ENCODE measurements around the gene TC2N. TPM values are rescaled to one million over a fixed set of nuclear protein-coding genes. Genes with fewer than 3 reads are reported as not detected.

Gene TC2N
- total RNA-seq, 1 donor from 2014 or later, result 2.5 TPM

- peaks cover 2% of the 10 kb centered on the region for H3K27me3 Mint-ChIP-seq (ENCODE audit: unreplicated experiment)
These were observed 11.9 kb upstream of the TC2N start for GRCh38 chr14:91879196-91879595.

GRCh38 chr14:91878274-91878673 lies 10.9 kb upstream of the TC2N start:
- no peaks in the 10 kb centered on the region for H3K4me1 Mint-ChIP-seq (ENCODE audit: low read depth, unreplicated experiment)

More at GRCh38 chr14:91879196-91879595, 11.9 kb upstream of the TC2N start:
- TF ChIP-seq CTCF (IDR thresholded peaks at IDR 0.05; ENCODE audit: partially characterized antibody, unreplicated experiment), result no peak
- H3K4me3 Mint-ChIP-seq (ENCODE audit: unreplicated experiment), result no peak overlapping the region
- H3K9me3 Mint-ChIP-seq (ENCODE audit: unreplicated experiment), result no peaks in the 10 kb centered on the region
- DNase-seq, result no peak
- H3K4me1 Mint-ChIP-seq (ENCODE audit: low read depth, unreplicated experiment), result no peaks in the 10 kb centered on the region
- H3K27ac Mint-ChIP-seq (ENCODE audit: unreplicated experiment), result peak overlapping the region; percentile 43
- H3K36me3 Mint-ChIP-seq (ENCODE audit: unreplicated experiment), result no peaks in the 10 kb centered on the region

GRCh38 chr14:91877376-91877915 lies 10.1 kb upstream of the TC2N start:
- Mint-ChIP-seq H3K4me1 (ENCODE audit: low read depth, unreplicated experiment) (no peaks in the 10 kb centered on the region), H3K4me3 (ENCODE audit: unreplicated experiment) (no peak overlapping the region), H3K36me3 (ENCODE audit: unreplicated experiment) (no peaks in the 10 kb centered on the region), H3K27me3 (ENCODE audit: unreplicated experiment) (peaks cover 2% of the 10 kb centered on the region), H3K9me3 (ENCODE audit: unreplicated experiment) (peaks cover 1% of the 10 kb centered on the region), H3K27ac (ENCODE audit: unreplicated experiment) (no peak overlapping the region)
- no peak for TF ChIP-seq CTCF (IDR thresholded peaks at IDR 0.05; ENCODE audit: partially characterized antibody, unreplicated experiment)
- DNase-seq, result no peak

More at GRCh38 chr14:91878274-91878673, 10.9 kb upstream of the TC2N start:
- no peak for DNase-seq
- peaks cover 2% of the 10 kb centered on the region for H3K27me3 Mint-ChIP-seq (ENCODE audit: unreplicated experiment)
- H3K27ac Mint-ChIP-seq (ENCODE audit: unreplicated experiment), result no peak overlapping the region
- no peak overlapping the region for H3K4me3 Mint-ChIP-seq (ENCODE audit: unreplicated experiment)
- no peak for TF ChIP-seq CTCF (IDR thresholded peaks at IDR 0.05; ENCODE audit: partially characterized antibody, unreplicated experiment)
- peaks cover 1% of the 10 kb centered on the region for H3K9me3 Mint-ChIP-seq (ENCODE audit: unreplicated experiment)
- no peaks in the 10 kb centered on the region for H3K36me3 Mint-ChIP-seq (ENCODE audit: unreplicated experiment)

GRCh38 chr14:91876492-91876891 lies 9.2 kb upstream of the TC2N start:
- H3K36me3 Mint-ChIP-seq (ENCODE audit: unreplicated experiment), result no peaks in the 10 kb centered on the region
- no peak for TF ChIP-seq CTCF (IDR thresholded peaks at IDR 0.05; ENCODE audit: partially characterized antibody, unreplicated experiment)
- no peak overlapping the region for H3K4me3 Mint-ChIP-seq (ENCODE audit: unreplicated experiment)
- H3K27me3 Mint-ChIP-seq (ENCODE audit: unreplicated experiment), result peaks cover 2% of the 10 kb centered on the region
- no peak for DNase-seq
- H3K27ac Mint-ChIP-seq (ENCODE audit: unreplicated experiment), result no peak overlapping the region
- peaks cover 1% of the 10 kb centered on the region for H3K9me3 Mint-ChIP-seq (ENCODE audit: unreplicated experiment)
- no peaks in the 10 kb centered on the region for H3K4me1 Mint-ChIP-seq (ENCODE audit: low read depth, unreplicated experiment)

- Mint-ChIP-seq H3K36me3 (ENCODE audit: unreplicated experiment) (no peaks in the 10 kb centered on the region), H3K27ac (ENCODE audit: unreplicated experiment) (no peak overlapping the region), H3K27me3 (ENCODE audit: unreplicated experiment) (no peaks in the 10 kb centered on the region)
These were observed 8.4 kb upstream of the TC2N start for GRCh38 chr14:91875525-91876286.

More at GRCh38 chr14:91875525-91876286, 8.4 kb upstream of the TC2N start:
- DNase-seq, result no peak
- peaks cover 1% of the 10 kb centered on the region for H3K9me3 Mint-ChIP-seq (ENCODE audit: unreplicated experiment)
- no peaks in the 10 kb centered on the region for H3K4me1 Mint-ChIP-seq (ENCODE audit: low read depth, unreplicated experiment)
- H3K4me3 Mint-ChIP-seq (ENCODE audit: unreplicated experiment), result no peak overlapping the region
- no peak for TF ChIP-seq CTCF (IDR thresholded peaks at IDR 0.05; ENCODE audit: partially characterized antibody, unreplicated experiment)

Data from glutamatergic neuron (in vitro differentiated cells).